ENCODE results near the gene IGF2R.

- TF ChIP-seq CTCF (IDR thresholded peaks at IDR 0.05; ENCODE audit: low read length) = no peak
- TF ChIP-seq EZH2 (optimal IDR thresholded peaks at IDR 0.05; ENCODE audit: low read depth, low read length) = no peak
These were observed 34.7 kb upstream of the IGF2R start for GRCh38 chr6:159934181-159934580.

All from MM.1S (cell line).